ENCODE data around the gene PPP1R8. TPM values are rescaled to one million over a fixed set of nuclear protein-coding genes. Genes with fewer than 3 reads are reported as not detected.

The PPP1R8 gene
- total RNA-seq, 1 experiment from 2014 or later, result 39.5 TPM

DNA sequence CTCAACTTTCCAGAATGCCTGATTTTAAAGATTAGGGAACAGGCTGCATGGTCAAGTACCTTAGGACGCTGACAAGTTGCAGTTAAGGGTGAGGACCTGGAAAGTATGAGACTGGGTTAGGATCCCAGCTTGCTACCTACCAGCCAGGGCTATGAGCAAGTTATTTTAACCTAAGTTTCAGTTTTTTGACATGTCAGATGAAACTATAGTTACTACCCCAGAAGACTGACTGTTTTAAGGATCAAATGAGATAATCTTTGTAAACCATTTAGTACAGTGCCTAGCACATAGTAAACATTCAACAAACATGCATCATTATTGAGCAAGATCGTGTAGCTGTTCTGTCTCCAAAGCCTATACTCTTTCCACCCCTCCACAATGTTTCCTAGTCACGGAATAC lies 56.2 kb downstream of the PPP1R8 start:
- Mint-ChIP-seq H3K27me3 (ENCODE audit: low read depth) (no peaks in the 10 kb centered on the region), H3K9me3 (no peaks in the 10 kb centered on the region), H3K27ac (no peak overlapping the region), H3K4me1 (no peaks in the 10 kb centered on the region), H3K36me3 (peaks cover 26% of the 10 kb centered on the region), H3K4me3 (no peak overlapping the region)
- POLR2A ChIA-PET, result no interaction called here
- no peak for DNase-seq (ENCODE audit: low spot score)
- no peak for ATAC-seq
- CTCF ChIA-PET, result no interaction called here
- no peak for TF ChIP-seq RELA (CRISPR knock-in tag; IDR thresholded peaks at IDR 0.05; ENCODE audit: borderline replicate concordance)
- no peak for TF ChIP-seq MXD4 (CRISPR knock-in tag; IDR thresholded peaks at IDR 0.05; ENCODE audit: borderline replicate concordance)
- no peak for TF ChIP-seq ZNF121 (CRISPR knock-in tag; IDR thresholded peaks at IDR 0.05)
- TF ChIP-seq ZNF232 (CRISPR knock-in tag; IDR thresholded peaks at IDR 0.05), result no peak
- TF ChIP-seq ETV6 (CRISPR knock-in tag; IDR thresholded peaks at IDR 0.05), result no peak
- no peak for TF ChIP-seq NFE2L1 (CRISPR knock-in tag; IDR thresholded peaks at IDR 0.05)

- ChIA-PET POLR2A (interaction anchor here (0.6 to 0.7 kb wide), 4 partner anchors 10 to 283 kb away, joined by 4 to 13 read pairs (median 6); no protein-coding TSS in a partner anchor), CTCF (interaction anchor here (0.7 kb wide), 2 partner anchors 12 to 207 kb away, joined by 4 to 5 read pairs; no protein-coding TSS in a partner anchor)
- peaks cover 33% of the 10 kb centered on the region for H3K36me3 Mint-ChIP-seq
- H3K4me1 Mint-ChIP-seq, result no peaks in the 10 kb centered on the region
- ATAC-seq (no peak), DNase-seq (ENCODE audit: low spot score) (no peak)
- TF ChIP-seq EMX1 (CRISPR knock-in tag; IDR thresholded peaks at IDR 0.05) (no peak), TEAD4 (CRISPR knock-in tag; IDR thresholded peaks at IDR 0.05) (no peak), ZNF121 (CRISPR knock-in tag; IDR thresholded peaks at IDR 0.05) (no peak), SMAD3 (CRISPR knock-in tag; IDR thresholded peaks at IDR 0.05; ENCODE audit: borderline replicate concordance) (no peak)
- TF ChIP-seq, protein P1, sequence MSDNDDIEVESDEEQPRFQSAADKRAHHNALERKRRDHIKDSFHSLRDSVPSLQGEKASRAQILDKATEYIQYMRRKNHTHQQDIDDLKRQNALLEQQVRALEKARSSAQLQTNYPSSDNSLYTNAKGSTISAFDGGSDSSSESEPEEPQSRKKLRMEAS (CRISPR knock-in tag; IDR thresholded peaks at IDR 0.05), result no peak
- H3K27me3 Mint-ChIP-seq (ENCODE audit: low read depth), result no peaks in the 10 kb centered on the region
- peak overlapping the region; percentile 49; the same call in 1 of the 2 replicates for H3K27ac Mint-ChIP-seq
- no peak overlapping the region for H3K4me3 Mint-ChIP-seq
- no peaks in the 10 kb centered on the region for H3K9me3 Mint-ChIP-seq
Measured at GRCh38 chr1:27887215-27888021, 56.8 kb downstream of the PPP1R8 start.

DNA sequence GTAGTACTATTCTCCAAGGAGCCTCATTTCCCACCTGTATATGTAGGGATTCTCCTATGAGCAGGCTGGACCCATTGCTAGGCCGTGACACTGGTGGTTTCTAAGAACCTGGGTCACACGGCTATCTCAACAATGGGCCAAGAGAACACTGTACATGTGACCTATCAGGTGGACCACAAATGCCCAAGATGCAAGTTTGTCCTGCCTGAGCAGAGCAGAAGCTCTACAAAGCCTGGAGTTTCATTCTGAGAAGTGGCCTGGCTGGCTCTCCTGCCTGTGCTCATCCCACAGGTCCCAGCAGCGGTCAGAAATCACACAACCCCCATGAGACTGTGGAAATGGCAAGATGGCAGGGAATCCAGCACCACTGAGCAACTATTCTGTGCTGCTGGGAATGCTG lies 58.9 kb downstream of the PPP1R8 start:
- no peaks in the 10 kb centered on the region for H3K4me1 Mint-ChIP-seq
- POLR2A ChIA-PET, result no interaction called here
- no peaks in the 10 kb centered on the region for H3K27me3 Mint-ChIP-seq (ENCODE audit: low read depth)
- TF ChIP-seq NR3C1 (CRISPR knock-in tag; conservative IDR thresholded peaks at IDR 0.05; ENCODE audit: low read depth) (no peak), ATF2 (CRISPR knock-in tag; IDR thresholded peaks at IDR 0.05; ENCODE audit: borderline replicate concordance, low read depth) (no peak), USF1 (CRISPR knock-in tag; IDR thresholded peaks at IDR 0.05) (no peak), SMAD3 (CRISPR knock-in tag; IDR thresholded peaks at IDR 0.05; ENCODE audit: borderline replicate concordance) (no peak)
- TF ChIP-seq, protein P2, sequence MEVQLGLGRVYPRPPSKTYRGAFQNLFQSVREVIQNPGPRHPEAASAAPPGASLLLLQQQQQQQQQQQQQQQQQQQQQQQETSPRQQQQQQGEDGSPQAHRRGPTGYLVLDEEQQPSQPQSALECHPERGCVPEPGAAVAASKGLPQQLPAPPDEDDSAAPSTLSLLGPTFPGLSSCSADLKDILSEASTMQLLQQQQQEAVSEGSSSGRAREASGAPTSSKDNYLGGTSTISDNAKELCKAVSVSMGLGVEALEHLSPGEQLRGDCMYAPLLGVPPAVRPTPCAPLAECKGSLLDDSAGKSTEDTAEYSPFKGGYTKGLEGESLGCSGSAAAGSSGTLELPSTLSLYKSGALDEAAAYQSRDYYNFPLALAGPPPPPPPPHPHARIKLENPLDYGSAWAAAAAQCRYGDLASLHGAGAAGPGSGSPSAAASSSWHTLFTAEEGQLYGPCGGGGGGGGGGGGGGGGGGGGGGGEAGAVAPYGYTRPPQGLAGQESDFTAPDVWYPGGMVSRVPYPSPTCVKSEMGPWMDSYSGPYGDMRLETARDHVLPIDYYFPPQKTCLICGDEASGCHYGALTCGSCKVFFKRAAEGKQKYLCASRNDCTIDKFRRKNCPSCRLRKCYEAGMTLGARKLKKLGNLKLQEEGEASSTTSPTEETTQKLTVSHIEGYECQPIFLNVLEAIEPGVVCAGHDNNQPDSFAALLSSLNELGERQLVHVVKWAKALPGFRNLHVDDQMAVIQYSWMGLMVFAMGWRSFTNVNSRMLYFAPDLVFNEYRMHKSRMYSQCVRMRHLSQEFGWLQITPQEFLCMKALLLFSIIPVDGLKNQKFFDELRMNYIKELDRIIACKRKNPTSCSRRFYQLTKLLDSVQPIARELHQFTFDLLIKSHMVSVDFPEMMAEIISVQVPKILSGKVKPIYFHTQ (CRISPR knock-in tag; IDR thresholded peaks at IDR 0.05), result no peak
- TF ChIP-seq, protein P3, sequence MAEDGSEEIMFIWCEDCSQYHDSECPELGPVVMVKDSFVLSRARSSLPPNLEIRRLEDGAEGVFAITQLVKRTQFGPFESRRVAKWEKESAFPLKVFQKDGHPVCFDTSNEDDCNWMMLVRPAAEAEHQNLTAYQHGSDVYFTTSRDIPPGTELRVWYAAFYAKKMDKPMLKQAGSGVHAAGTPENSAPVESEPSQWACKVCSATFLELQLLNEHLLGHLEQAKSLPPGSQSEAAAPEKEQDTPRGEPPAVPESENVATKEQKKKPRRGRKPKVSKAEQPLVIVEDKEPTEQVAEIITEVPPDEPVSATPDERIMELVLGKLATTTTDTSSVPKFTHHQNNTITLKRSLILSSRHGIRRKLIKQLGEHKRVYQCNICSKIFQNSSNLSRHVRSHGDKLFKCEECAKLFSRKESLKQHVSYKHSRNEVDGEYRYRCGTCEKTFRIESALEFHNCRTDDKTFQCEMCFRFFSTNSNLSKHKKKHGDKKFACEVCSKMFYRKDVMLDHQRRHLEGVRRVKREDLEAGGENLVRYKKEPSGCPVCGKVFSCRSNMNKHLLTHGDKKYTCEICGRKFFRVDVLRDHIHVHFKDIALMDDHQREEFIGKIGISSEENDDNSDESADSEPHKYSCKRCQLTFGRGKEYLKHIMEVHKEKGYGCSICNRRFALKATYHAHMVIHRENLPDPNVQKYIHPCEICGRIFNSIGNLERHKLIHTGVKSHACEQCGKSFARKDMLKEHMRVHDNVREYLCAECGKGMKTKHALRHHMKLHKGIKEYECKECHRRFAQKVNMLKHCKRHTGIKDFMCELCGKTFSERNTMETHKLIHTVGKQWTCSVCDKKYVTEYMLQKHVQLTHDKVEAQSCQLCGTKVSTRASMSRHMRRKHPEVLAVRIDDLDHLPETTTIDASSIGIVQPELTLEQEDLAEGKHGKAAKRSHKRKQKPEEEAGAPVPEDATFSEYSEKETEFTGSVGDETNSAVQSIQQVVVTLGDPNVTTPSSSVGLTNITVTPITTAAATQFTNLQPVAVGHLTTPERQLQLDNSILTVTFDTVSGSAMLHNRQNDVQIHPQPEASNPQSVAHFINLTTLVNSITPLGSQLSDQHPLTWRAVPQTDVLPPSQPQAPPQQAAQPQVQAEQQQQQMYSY (CRISPR knock-in tag; IDR thresholded peaks at IDR 0.05), result no peak
- no peak overlapping the region for H3K4me3 Mint-ChIP-seq
- no peak for ATAC-seq
- H3K9me3 Mint-ChIP-seq, result no peaks in the 10 kb centered on the region
- H3K36me3 Mint-ChIP-seq, result peaks cover 53% of the 10 kb centered on the region
- CTCF ChIA-PET, result no interaction called here
- H3K27ac Mint-ChIP-seq, result no peak overlapping the region
- no peak for DNase-seq (ENCODE audit: low spot score)

All from WTC11 (cell line).